NCI-H2029 treated with DMSO at 0.1 percent for 48 hours (cell line): ENCODE data around the gene BIRC3.
"Not testable (repeated sequence)": the region's sequence is repeated elsewhere in the genome, so short reads cannot be mapped to it uniquely, and the experiment has no call there.

Experiments used
- DNase-seq: peaks from one replicate; lab custom pipeline; 2025; lab: John Stamatoyannopoulos, UW

The BIRC3 gene

DNA sequence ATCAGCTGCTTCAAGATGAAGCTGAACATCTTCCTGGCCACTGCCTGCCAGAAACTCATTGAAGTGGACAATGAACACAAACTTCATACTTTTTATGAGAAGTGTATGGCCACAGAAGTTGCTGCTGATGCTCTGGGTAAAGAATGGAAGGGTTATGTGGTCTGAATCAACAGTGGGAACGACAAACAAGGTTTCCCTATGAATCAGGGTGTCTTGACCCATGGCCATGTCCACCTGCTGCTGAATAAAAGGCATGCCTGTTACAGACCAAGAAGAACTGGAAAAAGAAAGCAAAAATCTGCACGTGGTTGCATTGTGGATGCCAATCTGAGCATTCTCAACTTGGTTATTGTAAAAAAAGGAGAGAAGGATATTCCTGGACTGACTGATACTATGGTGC lies 22.2 kb upstream of the BIRC3 start:
- no peak for DNase-seq

DNA sequence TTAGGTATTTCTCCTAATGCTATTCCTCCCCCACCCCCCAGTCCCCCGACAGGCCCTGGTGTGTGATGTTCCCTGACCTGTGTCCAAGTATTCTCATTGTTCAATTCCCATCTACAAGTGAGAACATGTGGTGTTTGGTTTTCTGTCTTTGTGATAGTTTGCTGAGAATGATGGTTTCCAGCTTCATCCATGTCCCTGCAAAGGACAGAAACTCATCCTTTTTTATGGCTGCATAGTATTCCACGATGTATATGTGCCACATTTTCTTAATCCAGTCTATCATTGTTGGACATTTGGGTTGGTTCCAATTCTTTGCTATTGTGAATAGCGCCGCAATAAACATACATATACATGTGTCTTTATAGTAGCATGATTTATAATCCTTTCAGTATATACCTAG lies 20.5 kb upstream of the BIRC3 start:
- not testable (repeated sequence) for DNase-seq

DNA sequence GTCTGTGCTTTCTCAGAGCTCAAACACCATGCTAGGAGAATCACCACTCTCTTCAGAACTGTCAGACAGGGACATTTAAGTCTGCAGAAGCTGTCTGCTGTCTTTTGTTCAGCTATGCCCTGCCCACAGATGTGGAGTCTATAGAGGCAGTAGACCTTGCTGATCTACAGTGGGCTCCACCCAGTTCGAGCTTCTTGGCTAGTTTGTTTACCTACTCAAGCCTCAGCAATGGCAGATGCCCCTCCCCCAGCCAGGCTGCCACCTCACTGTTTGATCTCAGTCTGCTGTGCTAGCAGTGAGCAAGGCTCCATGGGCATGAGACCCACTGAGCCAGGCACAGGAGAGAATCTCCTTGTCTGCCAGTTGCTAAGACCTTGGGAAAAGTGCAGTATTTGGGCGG lies 16.4 kb upstream of the BIRC3 start:
- DNase-seq, result not testable (repeated sequence)

DNA sequence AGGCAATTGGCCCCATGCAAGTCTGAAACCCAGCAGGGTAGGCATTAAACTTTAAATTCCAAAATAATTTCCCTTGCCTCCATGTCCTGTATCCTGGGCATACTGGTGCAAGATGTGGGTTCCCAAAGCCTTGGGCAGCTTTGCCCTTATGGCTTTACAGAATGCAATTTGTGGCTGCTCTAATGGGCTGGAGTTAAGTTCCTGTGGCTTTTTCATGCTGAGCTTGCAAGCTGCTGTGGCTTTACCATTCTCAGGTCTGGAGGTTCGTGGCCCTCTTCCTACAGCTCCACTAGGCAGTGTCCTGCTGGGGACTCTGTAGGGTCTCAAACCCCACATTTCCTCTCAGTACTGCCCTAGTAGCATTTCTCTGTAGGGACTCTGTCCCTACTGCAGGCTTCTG lies 15.0 kb upstream of the BIRC3 start:
- DNase-seq, result no peak

DNA sequence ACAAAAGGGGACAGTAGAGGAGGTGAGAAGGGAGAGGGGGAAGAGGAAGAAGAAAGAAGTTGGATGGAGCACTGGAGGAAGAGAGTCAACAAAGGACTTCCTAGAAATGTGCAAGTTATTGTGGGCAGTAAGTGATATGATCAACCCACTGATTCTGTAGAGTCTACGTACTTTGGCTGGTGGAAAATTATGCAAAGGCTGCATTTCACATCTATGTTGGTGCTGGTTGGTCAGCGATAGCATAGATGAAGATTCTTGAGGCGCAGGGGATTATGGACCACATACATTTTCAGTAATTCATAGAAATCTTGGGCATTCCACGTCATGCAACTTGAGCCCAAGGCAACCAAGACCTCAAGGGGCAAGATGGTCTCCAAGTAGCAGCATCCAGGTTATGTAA lies 12.6 kb upstream of the BIRC3 start:
- no peak for DNase-seq

DNA sequence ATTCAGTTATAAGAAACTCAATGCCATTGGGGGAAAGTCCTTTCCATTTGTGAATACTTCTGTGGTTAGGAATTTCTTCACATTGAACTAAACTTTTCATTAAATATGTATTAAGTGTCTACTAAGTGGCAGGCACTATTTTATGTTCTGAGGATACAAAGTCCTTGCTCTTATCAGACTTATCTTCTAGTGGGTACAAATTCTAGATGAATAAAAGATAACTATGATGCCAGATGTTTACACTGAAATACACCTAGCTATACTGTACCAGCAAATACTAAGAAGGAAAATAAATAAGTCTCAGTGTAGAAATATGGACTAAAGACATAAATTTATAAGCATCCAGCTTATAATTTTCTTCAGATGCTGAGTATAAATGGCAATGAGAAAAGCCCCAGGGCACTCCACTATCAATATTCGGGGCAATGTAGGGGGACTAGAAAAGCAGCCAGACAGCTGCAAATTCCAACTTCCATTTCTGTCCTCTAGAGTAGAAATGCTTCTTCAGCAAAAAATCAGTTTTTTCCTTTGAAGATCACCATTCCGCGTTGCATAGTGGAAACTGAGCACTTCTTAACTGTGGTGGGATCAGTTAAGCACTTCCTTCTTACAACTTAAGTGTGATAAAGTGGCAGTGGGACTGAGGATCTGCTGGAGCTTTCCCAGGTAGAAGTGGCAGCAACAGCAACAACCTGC lies 11.8 kb upstream of the BIRC3 start:
- DNase-seq, result no peak

DNA sequence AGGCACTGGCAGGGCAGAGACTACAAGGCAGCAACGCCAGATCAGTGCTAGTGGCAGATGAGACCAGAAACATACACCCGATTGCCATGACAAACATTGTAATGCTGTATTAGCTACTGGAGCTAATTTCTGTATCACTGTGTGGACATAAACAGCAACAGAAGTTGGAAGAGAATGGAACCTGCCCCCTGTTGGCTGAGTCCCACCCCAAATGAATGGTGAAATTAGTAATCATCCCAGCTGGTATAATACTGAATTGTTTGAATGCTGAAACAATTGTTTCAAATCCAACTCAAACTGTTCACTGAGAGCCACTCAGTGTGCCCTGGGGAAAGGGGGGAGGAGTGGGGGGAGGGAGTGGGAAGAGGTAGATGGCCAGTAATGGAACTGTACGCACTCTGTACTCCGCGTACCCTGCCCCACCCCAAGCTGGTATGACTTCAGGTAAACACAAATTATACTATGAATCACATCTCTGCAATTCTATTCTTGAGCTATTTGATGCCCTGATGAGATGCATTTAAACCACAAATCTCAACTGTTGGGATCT lies 11.2 kb upstream of the BIRC3 start:
- DNase-seq, result no peak

DNA sequence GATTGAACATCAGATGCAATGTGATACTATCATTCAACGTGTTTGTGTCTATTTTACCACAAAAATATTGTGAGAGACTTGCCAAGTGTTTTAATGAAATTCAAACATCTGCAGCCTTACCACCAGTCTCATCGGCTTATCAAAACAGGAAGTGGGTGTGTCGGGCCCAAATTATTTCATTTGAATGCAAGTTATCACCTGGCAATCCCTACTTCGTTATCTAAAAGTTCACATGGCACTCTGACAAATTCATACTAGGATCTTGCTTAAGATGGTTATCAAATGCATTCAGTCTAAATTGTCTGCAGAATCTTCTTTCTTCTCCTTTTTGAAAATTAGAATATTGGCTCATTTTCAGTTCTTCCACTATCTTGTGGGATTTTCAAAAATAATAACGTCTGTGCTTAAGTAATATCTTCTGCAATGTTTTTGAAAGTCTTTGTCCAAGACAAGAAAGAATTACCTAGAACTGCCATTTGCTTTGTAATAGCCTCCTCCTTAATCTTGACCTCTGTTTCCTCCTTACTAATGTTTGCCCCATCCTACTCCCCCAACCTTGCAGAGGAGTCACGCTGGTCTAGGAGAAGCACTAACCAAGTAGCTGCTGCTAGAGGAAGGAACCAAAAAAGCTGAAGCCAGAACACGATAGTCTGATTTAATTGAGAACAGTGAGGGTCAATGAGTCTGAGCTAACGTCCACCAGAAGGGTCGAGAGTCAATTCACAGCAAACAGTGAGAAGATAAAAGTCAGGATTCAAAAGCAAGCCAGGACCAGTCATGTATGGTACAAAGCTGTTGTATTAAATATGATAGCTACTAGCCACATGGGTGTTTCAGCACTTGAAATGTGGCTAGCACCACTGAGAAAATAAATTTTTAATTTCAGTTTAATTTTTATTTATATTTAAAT lies 10.2 kb upstream of the BIRC3 start:
- DNase-seq, result no peak

DNA sequence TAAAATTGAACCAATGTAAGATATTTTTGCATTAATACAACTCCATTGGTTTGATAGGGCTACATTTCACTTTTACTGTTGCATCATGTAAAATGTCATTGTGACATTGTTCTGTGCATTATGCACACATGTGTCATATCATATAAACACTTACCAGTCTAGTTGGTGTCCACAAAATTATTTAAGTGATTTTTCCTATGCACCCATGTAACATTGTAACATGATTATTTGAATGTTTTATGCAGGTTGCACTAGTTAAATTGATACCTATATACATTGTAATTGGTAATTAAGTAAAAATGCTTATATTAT lies 9.6 kb upstream of the BIRC3 start:
- DNase-seq, result no peak

DNA sequence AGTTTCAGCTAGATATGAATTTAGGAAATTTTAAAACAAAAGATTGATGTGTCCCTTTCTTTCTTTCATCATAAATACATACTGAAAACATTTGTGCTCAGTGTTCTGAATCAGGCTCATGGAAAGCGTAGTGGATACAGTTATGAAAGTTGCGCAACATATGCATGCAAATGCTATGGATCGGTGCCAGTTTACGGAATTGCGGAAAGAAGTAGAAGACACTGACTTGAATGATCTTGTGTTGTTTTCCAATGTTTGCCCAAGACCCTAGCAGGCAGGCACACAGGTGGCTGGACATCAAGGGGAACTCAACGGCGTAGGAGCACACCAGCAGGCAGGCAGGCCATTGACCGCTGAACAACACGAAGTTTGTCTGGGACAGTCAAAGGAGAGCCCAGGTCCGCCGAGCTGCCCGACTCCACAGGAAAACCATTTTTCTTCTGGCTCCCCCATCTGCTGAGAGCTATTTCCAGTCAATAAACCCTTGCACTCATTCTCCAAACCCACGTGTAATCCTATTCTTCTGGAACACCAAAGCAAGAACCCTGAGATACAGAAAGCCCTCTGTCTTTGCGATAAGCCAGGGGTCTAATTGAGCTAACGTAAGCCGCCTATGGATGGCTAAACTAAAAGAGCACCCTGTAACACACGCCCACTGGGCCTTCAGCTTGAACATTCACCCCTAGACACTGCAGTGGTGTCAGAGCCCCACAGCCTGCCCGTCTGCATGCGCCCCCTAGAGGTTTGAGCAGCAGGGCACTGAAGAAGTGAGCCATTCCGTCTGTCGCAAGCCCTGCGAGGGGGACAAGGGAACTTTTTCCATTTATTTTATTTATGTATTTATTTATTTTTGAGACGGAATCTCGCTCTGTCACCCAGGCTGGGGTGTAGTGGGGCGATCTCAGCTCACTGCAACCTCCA lies 7.4 kb upstream of the BIRC3 start:
- no peak for DNase-seq

DNA sequence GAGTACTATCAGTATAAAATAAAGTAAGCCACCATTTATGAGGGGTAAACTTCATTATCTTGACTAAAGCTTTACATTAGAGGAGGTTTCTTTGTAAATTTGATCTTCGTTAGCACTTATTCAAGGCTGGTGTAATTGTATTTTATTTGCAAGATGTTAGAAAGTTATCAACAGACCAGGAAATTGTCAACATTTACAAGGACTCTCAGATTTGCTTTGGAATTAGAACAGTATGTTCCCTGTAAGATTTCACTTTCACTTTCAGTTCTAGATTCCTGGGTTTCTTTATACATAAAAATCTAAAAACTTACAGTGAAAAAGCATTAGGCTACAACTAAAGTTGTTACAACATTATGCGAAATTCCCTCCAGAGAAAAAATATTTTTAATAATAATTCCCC lies 4.6 kb upstream of the BIRC3 start:
- peak; percentile 33 for DNase-seq

DNA sequence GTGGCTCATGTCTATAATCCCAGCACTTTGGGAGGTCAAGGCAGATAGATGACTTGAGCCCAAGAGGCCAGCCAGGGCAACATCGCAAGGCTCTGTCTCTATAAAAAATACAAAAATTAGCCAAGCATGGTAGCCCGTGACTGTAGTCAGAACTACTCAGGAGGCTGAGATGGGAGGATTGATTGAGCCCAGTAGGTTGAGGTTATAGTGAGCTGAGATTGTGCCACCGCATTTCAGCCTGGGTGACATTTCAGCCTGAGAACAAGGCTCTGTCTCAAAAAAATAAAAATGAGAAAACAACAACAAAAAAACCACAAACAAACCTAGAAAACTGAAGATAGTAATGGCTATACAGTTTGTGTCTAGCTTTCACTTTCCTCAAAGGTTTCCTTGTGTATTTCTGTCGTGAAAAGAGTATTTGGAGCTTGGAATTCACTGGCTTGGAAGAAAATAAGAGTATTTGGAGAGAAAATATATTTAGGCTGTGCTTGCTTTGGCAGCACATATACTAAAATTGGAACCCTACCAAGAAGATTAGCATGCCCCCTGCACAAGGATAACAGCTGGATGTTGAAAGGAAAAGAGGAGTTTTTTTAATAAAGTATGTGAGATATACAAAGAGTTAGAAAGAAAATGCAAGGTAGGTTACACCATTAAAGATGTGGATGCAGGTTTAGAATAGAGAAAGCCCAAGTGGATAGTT lies 3.9 kb upstream of the BIRC3 start:
- no peak for DNase-seq

DNA sequence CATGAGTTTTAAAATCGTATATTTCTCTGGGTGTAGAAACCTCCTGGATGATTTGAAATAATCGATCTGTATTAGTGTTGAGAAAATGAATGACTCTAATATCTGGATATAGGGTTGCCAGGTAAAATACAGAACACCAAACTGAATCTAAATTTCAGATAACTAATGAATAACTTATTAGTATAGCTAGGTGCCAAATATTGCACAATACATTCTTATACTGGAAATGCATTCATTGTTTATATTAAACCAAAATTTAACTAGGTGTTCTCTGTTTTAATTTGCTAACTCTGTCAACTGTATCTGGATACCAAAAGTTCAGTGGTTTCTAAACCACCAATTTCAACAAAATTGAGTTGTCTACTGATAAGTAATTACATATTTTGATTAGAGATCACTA lies 2.5 kb upstream of the BIRC3 start:
- no peak for DNase-seq

DNA sequence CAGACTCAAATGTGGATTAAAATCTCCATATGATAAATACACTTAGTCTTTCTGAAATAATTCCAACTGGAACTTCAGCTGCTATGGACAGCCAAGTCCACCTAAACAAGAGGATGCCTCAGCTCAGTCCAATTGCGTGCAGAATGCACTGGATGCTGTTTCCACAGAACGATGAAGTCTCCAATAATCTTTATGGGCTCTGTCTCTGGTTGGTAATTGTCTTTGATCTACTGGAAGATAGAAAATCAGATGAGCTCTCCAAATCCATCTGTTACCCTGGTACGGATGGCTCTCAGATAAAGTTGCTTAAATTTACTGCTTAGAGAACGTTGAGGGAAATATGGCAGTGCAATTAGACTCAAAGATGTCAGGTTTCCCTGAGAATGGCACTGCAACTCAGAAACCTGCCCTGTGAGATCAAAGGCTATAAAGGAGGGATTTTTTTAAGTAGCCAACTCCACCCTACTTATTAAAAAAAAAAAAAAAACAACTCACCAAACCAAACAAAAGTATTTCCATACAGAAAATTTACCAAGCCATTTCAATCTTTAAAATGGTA lies 859 bp upstream of the BIRC3 start:
- no peak for DNase-seq

DNA sequence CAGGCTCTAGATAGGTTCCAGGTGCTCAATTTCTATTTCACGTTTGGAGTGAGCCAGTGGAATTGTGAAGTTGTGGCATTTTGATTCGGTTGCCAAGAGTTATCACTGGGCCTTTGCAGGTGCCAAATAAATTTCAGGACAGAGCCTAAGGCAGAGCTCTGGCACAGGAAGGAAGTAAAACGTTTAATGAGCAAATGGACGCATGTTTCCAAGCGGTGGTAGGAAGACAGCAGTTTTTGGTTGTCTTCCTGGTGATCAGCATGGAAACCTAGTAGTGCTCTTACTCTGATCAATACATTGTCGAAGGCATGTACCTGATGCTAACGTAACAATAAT lies 452 bp downstream of the BIRC3 start:
- no peak for DNase-seq

DNA sequence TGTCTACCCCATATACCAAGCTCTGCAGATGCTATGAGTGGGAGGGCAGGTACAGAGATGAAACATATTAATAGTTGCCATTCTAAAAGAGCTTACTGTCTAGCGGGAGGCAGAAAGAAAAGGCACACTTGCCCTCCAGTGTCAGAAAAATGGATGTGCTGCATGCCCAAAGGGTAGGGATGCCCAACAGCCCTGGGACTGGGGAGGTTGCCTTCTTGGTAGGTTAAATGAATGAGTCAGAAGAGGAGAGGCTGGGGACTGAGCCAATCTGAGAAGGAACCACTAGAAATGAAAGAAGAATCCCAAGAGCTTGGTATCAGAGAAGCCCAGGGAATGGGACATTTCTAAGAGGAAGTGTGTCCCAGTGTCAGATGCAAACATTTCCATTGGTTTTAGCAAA lies 1.2 kb downstream of the BIRC3 start:
- no peak for DNase-seq

DNA sequence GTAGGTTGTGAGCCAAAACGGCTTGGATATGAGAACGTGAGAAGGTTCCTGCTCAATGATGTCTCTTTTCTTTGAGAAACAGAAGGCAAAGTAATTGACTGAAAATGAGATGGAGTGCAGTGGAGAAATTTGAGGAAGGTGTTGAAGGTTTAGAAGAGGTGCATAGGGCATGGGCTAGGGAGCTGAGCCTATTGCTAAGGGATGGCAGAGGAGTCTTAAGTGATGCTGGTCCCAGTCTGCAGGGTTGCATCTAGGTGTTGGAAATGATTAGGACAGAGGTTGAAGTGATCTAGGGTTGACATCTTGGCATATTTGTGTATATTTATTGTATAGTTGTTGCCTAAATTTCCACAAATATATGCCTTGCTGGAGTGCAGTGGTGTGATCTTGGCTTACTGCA lies 2.3 kb downstream of the BIRC3 start:
- DNase-seq, result no peak

DNA sequence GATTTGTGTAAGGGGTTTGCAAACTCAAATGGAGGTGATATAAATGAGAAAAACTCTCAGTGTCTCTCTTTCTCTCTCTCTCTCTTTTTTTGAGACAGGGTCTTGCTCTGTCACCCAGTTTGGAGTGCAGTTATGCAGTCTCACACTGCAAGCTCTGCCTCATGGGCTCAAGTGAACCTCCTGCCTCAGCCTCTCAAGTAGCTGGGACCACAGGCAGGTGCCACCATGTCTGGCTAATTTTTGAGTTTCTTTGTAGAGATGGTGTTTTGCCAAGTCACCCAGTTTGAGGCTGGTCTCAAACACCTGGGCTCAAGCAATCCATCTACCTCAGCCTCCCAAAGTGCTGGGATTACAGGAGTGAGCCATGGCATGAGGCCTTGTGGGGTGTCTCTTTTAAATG lies 2.9 kb downstream of the BIRC3 start:
- no peak for DNase-seq

DNA sequence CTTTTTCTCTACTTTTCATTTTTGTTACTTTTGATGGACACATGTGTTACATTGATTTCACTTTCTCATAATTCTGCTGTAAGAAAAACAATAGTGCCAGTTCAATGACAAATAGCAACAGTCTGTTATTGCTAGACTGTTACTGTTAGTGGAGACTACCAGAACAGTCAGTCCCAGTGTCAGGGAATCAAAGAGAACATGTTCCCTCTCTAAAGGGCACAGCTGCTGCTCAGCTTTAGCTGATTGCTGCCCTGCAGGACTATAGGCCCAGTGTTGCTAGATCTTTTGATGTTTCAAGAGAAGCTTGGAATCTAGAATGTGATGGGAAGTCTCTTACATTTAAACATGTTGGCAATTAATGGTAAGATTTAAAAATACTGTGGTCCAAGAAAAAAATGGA lies 3.4 kb downstream of the BIRC3 start:
- DNase-seq, result no peak

DNA sequence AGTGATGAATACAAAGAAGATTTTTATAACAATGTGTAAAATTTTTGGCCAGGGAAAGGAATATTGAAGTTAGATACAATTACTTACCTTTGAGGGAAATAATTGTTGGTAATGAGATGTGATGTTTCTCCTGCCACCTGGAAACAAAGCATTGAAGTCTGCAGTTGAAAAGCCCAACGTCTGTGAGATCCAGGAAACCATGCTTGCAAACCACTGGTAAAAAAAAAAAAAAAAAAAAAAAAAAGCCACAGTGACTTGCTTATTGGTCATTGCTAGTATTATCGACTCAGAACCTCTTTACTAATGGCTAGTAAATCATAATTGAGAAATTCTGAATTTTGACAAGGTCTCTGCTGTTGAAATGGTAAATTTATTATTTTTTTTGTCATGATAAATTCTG lies 5.3 kb downstream of the BIRC3 start:
- no peak for DNase-seq

DNA sequence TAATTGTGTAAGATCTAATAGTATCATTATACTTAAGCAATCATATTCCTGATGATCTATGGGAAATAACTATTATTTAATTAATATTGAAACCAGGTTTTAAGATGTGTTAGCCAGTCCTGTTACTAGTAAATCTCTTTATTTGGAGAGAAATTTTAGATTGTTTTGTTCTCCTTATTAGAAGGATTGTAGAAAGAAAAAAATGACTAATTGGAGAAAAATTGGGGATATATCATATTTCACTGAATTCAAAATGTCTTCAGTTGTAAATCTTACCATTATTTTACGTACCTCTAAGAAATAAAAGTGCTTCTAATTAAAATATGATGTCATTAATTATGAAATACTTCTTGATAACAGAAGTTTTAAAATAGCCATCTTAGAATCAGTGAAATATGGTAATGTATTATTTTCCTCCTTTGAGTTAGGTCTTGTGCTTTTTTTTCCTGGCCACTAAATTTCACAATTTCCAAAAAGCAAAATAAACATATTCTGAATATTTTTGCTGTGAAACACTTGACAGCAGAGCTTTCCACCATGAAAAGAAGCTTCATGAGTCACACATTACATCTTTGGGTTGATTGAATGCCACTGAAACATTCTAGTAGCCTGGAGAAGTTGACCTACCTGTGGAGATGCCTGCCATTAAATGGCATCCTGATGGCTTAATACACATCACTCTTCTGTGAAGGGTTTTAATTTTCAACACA lies 6.4 kb downstream of the BIRC3 start:
- DNase-seq, result no peak
